HepG2 (cell line): ENCODE data around the gene TOP2A. TPM values are rescaled to one million over a fixed set of nuclear protein-coding genes. Genes with fewer than 3 reads are reported as not detected.

Source experiments
- ATAC-seq: fragments of 200-7000 bp; cut with Tn5 transposase; 3 replicates; pipeline ENCODE4 v1.9.1; 2020; ENCODE audit warnings: mild to moderate bottlenecking, moderate library complexity
- BruUV-seq: library from RNA; stranded (reverse); fragments of 400-500 nt; replicated peaks from 2 replicates; lab custom pipeline; 2021; lab: Mats Ljungman, UMichigan
- CTCF ChIA-PET: fragments of 300-600 bp; formaldehyde crosslinking; extraction: SDS; loops from one replicate; lab custom pipeline; 2021; ENCODE audit warnings: low total read pairs, inconsistent platforms, low intra/inter-chr PET ratio; lab: Yijun Ruan, JAX
- POLR2A ChIA-PET: fragments of 350-600 bp; sonication (Branson Sonifier 250); formaldehyde crosslinking; loops from one replicate; lab custom pipeline; 2020; ENCODE audit warnings: antibody characterized with exemption, inconsistent platforms; lab: Yijun Ruan, JAX
- DNase-seq: peaks from one replicate; pipeline ENCODE4 v3.0.0-alpha.2; 2015; ENCODE audit warnings: low spot score
- FAIRE-seq: peaks from 3 replicates; lab custom pipeline; 2011; peaks lifted over from hg19 to GRCh38; lab: Jason Lieb, UNC
- H2AFZ ChIP-seq: one replicate; pipeline ENCODE4 v1.6.1; 2011; ENCODE audit warnings: low read length, inconsistent platforms
- H3K27ac ChIP-seq: fragments of 300-600 bp; 3 replicates; pipeline ENCODE4 v1.8.0; 2011; ENCODE audit warnings: mixed run types, mild to moderate bottlenecking, mixed read lengths, low read length, inconsistent platforms; ENCODE audit not compliant: insufficient read depth; ENCODE audit errors: extremely low read length
- H3K27me3 ChIP-seq, 2 experiments: fragments of 200-600 bp in 1 of 2; 2 replicates in 1 of 2; 3 replicates in 1 of 2; pipeline versions ENCODE4 v1.6.0 to v1.8.0; 2011; ENCODE audit warnings: low read length in 2 of 2, mild to moderate bottlenecking in 2 of 2, moderate library complexity in 2 of 2, inconsistent platforms in 1 of 2; ENCODE audit not compliant: insufficient read depth in 2 of 2, control insufficient read depth in 1 of 2
- H3K36me3 ChIP-seq, 2 experiments: fragments of 200-600 bp in 1 of 2; replicated peaks in 1 of 2; 2 replicates in 1 of 2; 3 replicates in 1 of 2; pipeline versions ENCODE4 v1.5.1 to v1.8.0; 2011; ENCODE audit warnings: low read length in 2 of 2, inconsistent platforms in 1 of 2; ENCODE audit not compliant: insufficient read depth in 2 of 2, control insufficient read depth in 1 of 2
- H3K4me1 ChIP-seq: 2 replicates; pipeline ENCODE4 v1.5.1; 2012; ENCODE audit warnings: low read length, inconsistent platforms; ENCODE audit not compliant: insufficient read depth
- H3K4me2 ChIP-seq: 2 replicates; pipeline ENCODE4 v1.6.0; 2011; ENCODE audit warnings: low read depth, low read length, inconsistent platforms
- H3K4me3 ChIP-seq, 3 experiments: fragments of 200-600 bp in 1 of 3; sonication (generic), shearing (Covaris generic) in 1 of 3; replicated peaks in 1 of 3; 2 replicates each; pipeline ENCODE4 v1.5.1; 2011 to 2016; ENCODE audit warnings: low read length in 3 of 3, inconsistent platforms in 2 of 3, low read depth in 2 of 3, mild to moderate bottlenecking in 2 of 3, control low read depth in 1 of 3, mixed read lengths in 1 of 3; ENCODE audit not compliant: insufficient read depth in 1 of 3
- H3K79me2 ChIP-seq: one replicate; pipeline ENCODE4 v1.6.1; 2011; ENCODE audit warnings: low read length, inconsistent platforms; ENCODE audit not compliant: insufficient read depth
- H3K9ac ChIP-seq: 2 replicates; pipeline ENCODE4 v1.6.0; 2011; ENCODE audit warnings: mild to moderate bottlenecking, low read depth, low read length, inconsistent platforms; ENCODE audit not compliant: insufficient read depth
- H3K9me3 ChIP-seq: 2 replicates; pipeline ENCODE4 v1.5.1; 2012; ENCODE audit warnings: mild to moderate bottlenecking, low read length
- H4K20me1 ChIP-seq: 2 replicates; pipeline ENCODE4 v1.6.0; 2011; ENCODE audit warnings: inconsistent platforms, mild to moderate bottlenecking, low read length, moderate library complexity; ENCODE audit not compliant: insufficient read depth
- BRD4 ChIP-seq: sonication (generic); formaldehyde crosslinking; IDR thresholded peaks from 2 replicates; pipeline ENCODE4 v1.4.0; 2020; ENCODE audit warnings: missing genetic modification reagents
- CEBPB ChIP-seq: IDR thresholded peaks from 2 replicates; pipeline ENCODE4 v1.6.1; 2011; ENCODE audit warnings: low read depth, low read length, improper control_type of control experiment, borderline replicate concordance
- HHEX ChIP-seq: IDR thresholded peaks from 2 replicates; pipeline ENCODE4 v1.6.1; 2016; ENCODE audit warnings: control low read depth
- IKZF4 ChIP-seq: sonication (generic); formaldehyde crosslinking; IDR thresholded peaks from 2 replicates; pipeline ENCODE4 v1.5.1; 2020; ENCODE audit warnings: borderline replicate concordance, mild to moderate bottlenecking, low read depth, missing genetic modification reagents; ENCODE audit errors: not compliant biosample characterization
- JUND ChIP-seq: sonication (generic); formaldehyde crosslinking; IDR thresholded peaks from 2 replicates; pipeline ENCODE4 v1.8.0; 2022; ENCODE audit warnings: mild to moderate bottlenecking, missing genetic modification reagents
- LCORL ChIP-seq, 2 experiments: fragments of 450-650 bp in 1 of 2; sonication (generic) in 1 of 2; formaldehyde crosslinking in 1 of 2; IDR thresholded peaks; 2 replicates each; pipeline versions ENCODE4 v1.5.0 to v1.6.1; 2017 to 2020; ENCODE audit warnings: antibody characterized with exemption in 1 of 2, missing genetic modification reagents in 1 of 2
- TBP ChIP-seq: sonication (generic); formaldehyde crosslinking; IDR thresholded peaks from 2 replicates; pipeline ENCODE4 v1.5.0; 2020; ENCODE audit warnings: missing genetic modification reagents
- ZEB1 ChIP-seq: IDR thresholded peaks from 2 replicates; pipeline ENCODE4 v1.6.1; 2012; ENCODE audit warnings: mild to moderate bottlenecking, low read depth, inconsistent platforms; ENCODE audit not compliant: insufficient replicate concordance
- ZNF224 ChIP-seq: sonication (generic); formaldehyde crosslinking; IDR thresholded peaks from 2 replicates; pipeline ENCODE4 v1.5.0; 2020; ENCODE audit warnings: mild to moderate bottlenecking, missing genetic modification reagents
- ZNF382 ChIP-seq: sonication (generic); formaldehyde crosslinking; IDR thresholded peaks from 2 replicates; pipeline ENCODE4 v1.5.0; 2020; ENCODE audit warnings: missing genetic modification reagents, mild to moderate bottlenecking, borderline replicate concordance
- ZNF558 ChIP-seq: sonication (generic); formaldehyde crosslinking; IDR thresholded peaks from 2 replicates; pipeline ENCODE4 v1.9.0; 2022; ENCODE audit warnings: mild to moderate bottlenecking, missing genetic modification reagents, borderline replicate concordance
- ZNF672 ChIP-seq: sonication (generic); formaldehyde crosslinking; IDR thresholded peaks from 2 replicates; pipeline ENCODE4 v1.8.1; 2022; ENCODE audit warnings: missing genetic modification reagents
- ZNF75D ChIP-seq: sonication (generic); formaldehyde crosslinking; IDR thresholded peaks from 2 replicates; pipeline ENCODE4 v1.8.1; 2023; ENCODE audit warnings: missing genetic modification reagents, mild to moderate bottlenecking, borderline replicate concordance
- ZNF883 ChIP-seq: sonication (generic); formaldehyde crosslinking; IDR thresholded peaks from 2 replicates; pipeline ENCODE4 v1.5.1; 2020; ENCODE audit warnings: mild to moderate bottlenecking, missing genetic modification reagents; ENCODE audit errors: not compliant biosample characterization
- WGBS: methylation state at CpG from one replicate; pipeline ENCODE4 v1.1.6; 2017; ENCODE audit warnings: low lambda C conversion rate; 5-methylcytosine and 5-hydroxymethylcytosine counted together
- in situ Hi-C: cut with HindIII; loops from 2 replicates; pipeline ENCODE4 v1.10.0; 2017; ENCODE audit warnings: low pct_unique_long_range_greater_than_20kb; ENCODE audit not compliant: extremely low pct_ligation_motif_present
- intact Hi-C: fragments of 100-400 bp; cut with micrococcal nuclease; formaldehyde crosslinking; loops from one replicate; pipeline ENCODE4 v1.10.0; 2022; ENCODE audit not compliant: unreplicated experiment
- polyA plus RNA-seq, 8 experiments: library from polyadenylated mRNA; depleted of rRNA in 3 of 8; stranded (reverse) in 7 of 8; unstranded in 1 of 8; fragments of >200 nt; fragmentation: Illumina TruSeq in 4 of 8; extraction: Trizol in 4 of 8; gene quantifications; 2 replicates each; pipeline versions ENCODE4 v1.2.1 to v1.2.3, GENCODE V29; 2011 to 2016; ENCODE audit warnings: low read depth in 4 of 8, missing spikeins in 1 of 8, mixed read lengths in 1 of 8; ENCODE audit not compliant: insufficient read depth in 1 of 8
- total RNA-seq, 5 experiments: library from RNA; depleted of rRNA; stranded (reverse); fragments of >200 nt; fragmentation: Illumina TruSeq; extraction: Trizol; gene quantifications; 2 replicates each; pipeline ENCODE4 v1.2.3, GENCODE V29; 2016; ENCODE audit warnings: low read depth in 1 of 5
- TF ChIP-seq, protein P1 (sequence below): sonication (generic); formaldehyde crosslinking; IDR thresholded peaks from 2 replicates; pipeline ENCODE4 v1.8.0; 2022; ENCODE audit warnings: mild to moderate bottlenecking, missing genetic modification reagents; ENCODE audit not compliant: insufficient replicate concordance
- TF ChIP-seq, protein P2 (sequence below): IDR thresholded peaks from 2 replicates; pipeline ENCODE4 v1.6.1; 2016; ENCODE audit warnings: control low read depth
- TF ChIP-seq, protein P3 (sequence below): sonication (generic); formaldehyde crosslinking; IDR thresholded peaks from 2 replicates; pipeline ENCODE4 v1.4.0; 2020; ENCODE audit warnings: missing genetic modification reagents, borderline replicate concordance

Gene TOP2A
- total and polyA plus RNA-seq, 2 of the 13 experiments (the other 11 are each of a cell fraction or from before 2014, with no cell fraction given), result 108 to 327 TPM

DNA sequence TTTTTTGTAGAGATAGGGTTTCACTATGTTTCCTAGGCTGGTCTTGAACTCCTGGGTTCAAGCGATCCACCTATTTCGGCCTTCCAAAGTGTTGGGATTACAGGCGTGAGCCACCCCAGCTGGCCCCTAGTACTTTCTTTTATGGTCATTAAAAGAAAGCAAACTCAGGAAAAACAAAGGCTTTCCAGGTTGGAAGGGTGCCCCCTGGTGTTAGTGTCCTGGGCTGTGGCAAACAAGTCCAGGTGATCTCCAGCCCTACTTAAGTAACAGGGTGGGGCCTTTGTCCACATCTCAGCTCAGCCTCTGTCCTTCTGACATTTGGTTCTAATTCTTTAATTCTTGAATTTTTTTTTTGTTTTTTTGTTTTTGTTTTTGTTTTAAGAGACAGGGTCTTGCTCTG lies 32.5 kb upstream of the TOP2A start (continued):
- TF ChIP-seq CEBPB (no peak), TBP (no peak), ZNF75D (CRISPR knock-in tag) (no peak), ZNF224 (CRISPR knock-in tag) (no peak), IKZF4 (CRISPR knock-in tag) (no peak), BRD4 (CRISPR knock-in tag) (no peak)
- TF ChIP-seq, protein P1, sequence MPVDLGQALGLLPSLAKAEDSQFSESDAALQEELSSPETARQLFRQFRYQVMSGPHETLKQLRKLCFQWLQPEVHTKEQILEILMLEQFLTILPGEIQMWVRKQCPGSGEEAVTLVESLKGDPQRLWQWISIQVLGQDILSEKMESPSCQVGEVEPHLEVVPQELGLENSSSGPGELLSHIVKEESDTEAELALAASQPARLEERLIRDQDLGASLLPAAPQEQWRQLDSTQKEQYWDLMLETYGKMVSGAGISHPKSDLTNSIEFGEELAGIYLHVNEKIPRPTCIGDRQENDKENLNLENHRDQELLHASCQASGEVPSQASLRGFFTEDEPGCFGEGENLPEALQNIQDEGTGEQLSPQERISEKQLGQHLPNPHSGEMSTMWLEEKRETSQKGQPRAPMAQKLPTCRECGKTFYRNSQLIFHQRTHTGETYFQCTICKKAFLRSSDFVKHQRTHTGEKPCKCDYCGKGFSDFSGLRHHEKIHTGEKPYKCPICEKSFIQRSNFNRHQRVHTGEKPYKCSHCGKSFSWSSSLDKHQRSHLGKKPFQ (CRISPR knock-in tag), result no peak

DNA sequence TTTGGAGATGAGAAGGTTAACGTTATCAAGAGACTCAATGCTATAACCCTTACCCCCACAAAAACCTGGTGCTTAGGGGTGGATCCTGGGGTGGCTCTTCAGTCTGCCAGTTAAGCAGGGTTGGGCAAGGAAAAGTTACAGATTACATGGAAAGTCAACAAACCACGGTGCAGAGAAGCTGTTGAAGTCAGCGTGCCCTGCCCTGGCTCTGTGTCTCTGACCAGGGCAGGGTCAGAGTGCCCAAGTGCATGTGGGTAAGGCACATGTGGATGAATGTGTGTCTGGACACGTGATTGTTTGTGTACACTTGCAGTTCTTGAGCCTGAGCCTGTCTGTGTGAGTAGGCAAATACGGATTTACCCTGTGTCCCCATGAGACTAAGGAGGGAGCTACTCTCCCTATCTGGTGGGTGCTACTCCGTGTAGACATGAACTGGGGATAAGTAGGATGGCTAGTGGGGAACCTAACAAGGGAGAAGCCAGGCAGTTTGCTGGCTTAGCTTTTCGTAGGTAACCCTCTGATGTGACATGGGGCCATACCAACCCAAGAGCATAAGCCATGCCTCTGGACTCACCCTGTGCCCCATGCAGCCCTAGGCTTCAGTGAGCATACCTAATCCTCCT lies 31.1 kb upstream of the TOP2A start:
- 1% methylated on average over 6 of the region's 7 CpGs for WGBS
- in situ Hi-C loops, result no loop called here
- H3K9ac ChIP-seq, result peak overlapping the region; percentile 27
- peak overlapping the region in 2 of 3 experiments; percentile 10 to 58; a peak in 3 of 6 replicates for H3K4me3 ChIP-seq
- H2AFZ ChIP-seq, result no peak overlapping the region
- no peaks in the 10 kb centered on the region for H3K9me3 ChIP-seq
- intact Hi-C loops, result loop anchor here (1.0 kb wide), 1 partner anchor 86 kb away; no protein-coding TSS in a partner anchor
- ATAC-seq (peak; percentile 80), DNase-seq (peak; percentile 95), FAIRE-seq (peak; percentile 98)
- CTCF ChIA-PET, result interaction anchor here (0.6 to 2.6 kb wide), 3 partner anchors 8 to 354 kb away, joined by 3 to 15 read pairs (median 4); no protein-coding TSS in a partner anchor
- H3K4me1 ChIP-seq, result peaks cover 65% of the 10 kb centered on the region
- peak overlapping the region; percentile 81 for H3K4me2 ChIP-seq
- H3K27me3 ChIP-seq, result no peaks in the 10 kb centered on the region; a peak in 1 of 5 replicates
- no TSS peak for BruUV-seq
- H3K36me3 ChIP-seq, result peaks cover 0 to 5% of the 10 kb centered on the region in 2 experiments; a peak in 3 of 5 replicates
- peak overlapping the region; percentile 54 for H3K27ac ChIP-seq
- H4K20me1 ChIP-seq, result no peaks in the 10 kb centered on the region
- POLR2A ChIA-PET, result interaction anchor here (0.5 to 2.6 kb wide), 19 partner anchors 12 to 1240 kb away, joined by 3 to 15 read pairs (median 4); partner anchors contain the start of genes EIF1 and TOP2A
- H3K79me2 ChIP-seq, result no peaks in the 10 kb centered on the region
- no peak for TF ChIP-seq ZNF558 (CRISPR knock-in tag)
- TF ChIP-seq JUND (CRISPR knock-in tag), result peak; percentile 75; the same call in 1 of the 2 replicates
- TF ChIP-seq, protein P2, sequence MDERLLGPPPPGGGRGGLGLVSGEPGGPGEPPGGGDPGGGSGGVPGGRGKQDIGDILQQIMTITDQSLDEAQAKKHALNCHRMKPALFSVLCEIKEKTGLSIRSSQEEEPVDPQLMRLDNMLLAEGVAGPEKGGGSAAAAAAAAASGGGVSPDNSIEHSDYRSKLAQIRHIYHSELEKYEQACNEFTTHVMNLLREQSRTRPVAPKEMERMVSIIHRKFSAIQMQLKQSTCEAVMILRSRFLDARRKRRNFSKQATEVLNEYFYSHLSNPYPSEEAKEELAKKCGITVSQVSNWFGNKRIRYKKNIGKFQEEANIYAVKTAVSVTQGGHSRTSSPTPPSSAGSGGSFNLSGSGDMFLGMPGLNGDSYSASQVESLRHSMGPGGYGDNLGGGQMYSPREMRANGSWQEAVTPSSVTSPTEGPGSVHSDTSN (CRISPR knock-in tag), result no peak; the same call in 1 of the 2 replicates
- no peak for TF ChIP-seq ZNF672
- TF ChIP-seq ZNF883 (CRISPR knock-in tag), result no peak
- no peak for TF ChIP-seq LCORL (IDR thresholded peaks at IDR 0.05)
- peak; percentile 98 for TF ChIP-seq LCORL (CRISPR knock-in tag; IDR thresholded peaks at IDR 0.05)
- TF ChIP-seq, protein P3, sequence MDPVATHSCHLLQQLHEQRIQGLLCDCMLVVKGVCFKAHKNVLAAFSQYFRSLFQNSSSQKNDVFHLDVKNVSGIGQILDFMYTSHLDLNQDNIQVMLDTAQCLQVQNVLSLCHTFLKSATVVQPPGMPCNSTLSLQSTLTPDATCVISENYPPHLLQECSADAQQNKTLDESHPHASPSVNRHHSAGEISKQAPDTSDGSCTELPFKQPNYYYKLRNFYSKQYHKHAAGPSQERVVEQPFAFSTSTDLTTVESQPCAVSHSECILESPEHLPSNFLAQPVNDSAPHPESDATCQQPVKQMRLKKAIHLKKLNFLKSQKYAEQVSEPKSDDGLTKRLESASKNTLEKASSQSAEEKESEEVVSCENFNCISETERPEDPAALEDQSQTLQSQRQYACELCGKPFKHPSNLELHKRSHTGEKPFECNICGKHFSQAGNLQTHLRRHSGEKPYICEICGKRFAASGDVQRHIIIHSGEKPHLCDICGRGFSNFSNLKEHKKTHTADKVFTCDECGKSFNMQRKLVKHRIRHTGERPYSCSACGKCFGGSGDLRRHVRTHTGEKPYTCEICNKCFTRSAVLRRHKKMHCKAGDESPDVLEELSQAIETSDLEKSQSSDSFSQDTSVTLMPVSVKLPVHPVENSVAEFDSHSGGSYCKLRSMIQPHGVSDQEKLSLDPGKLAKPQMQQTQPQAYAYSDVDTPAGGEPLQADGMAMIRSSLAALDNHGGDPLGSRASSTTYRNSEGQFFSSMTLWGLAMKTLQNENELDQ, result no peak
- TF ChIP-seq ZEB1, result no peak
- 0 out of 2 replicates have a peak, but pooled peaks have one; percentile 65 for TF ChIP-seq HHEX (CRISPR knock-in tag)
- no peak for TF ChIP-seq ZNF382 (CRISPR knock-in tag)
